Peyer's patch (tissue), 4 donors: ENCODE data around the gene FLRT1. TPM values are rescaled to one million over a fixed set of nuclear protein-coding genes. Genes with fewer than 3 reads are reported as not detected.

Experiments used
- DNase-seq, 3 donors: peaks; one replicate each; pipeline ENCODE4 v3.0.0-alpha.2; 2017 to 2019
- H3K27ac ChIP-seq, 4 donors: fragments of 200-600 bp; sonication (generic); one replicate each; pipeline ENCODE4 v1.5.1; 2016 to 2019
- H3K27me3 ChIP-seq, 2 donors: fragments of 200-600 bp; sonication (generic); one replicate each; pipeline ENCODE4 v1.5.1; 2019
- H3K36me3 ChIP-seq, 3 donors: fragments of 200-600 bp; sonication (generic); one replicate each; pipeline ENCODE4 v1.5.1; 2016 to 2019
- H3K4me1 ChIP-seq, 4 donors: fragments of 200-600 bp; sonication (generic); one replicate each; pipeline ENCODE4 v1.5.1; 2016 to 2019
- H3K4me3 ChIP-seq, 4 donors: fragments of 200-600 bp; sonication (generic); 1 replicate in 3 of 4; 2 replicates in 1 of 4; pipeline ENCODE4 v1.5.1; 2016 to 2019; ENCODE audit warnings: mild to moderate bottlenecking in 1 of 4
- H3K9me3 ChIP-seq, 4 donors: fragments of 200-600 bp; sonication (generic); one replicate each; pipeline ENCODE4 v1.5.1; 2016 to 2019; ENCODE audit warnings: mild to moderate bottlenecking in 1 of 4
- POLR2A ChIP-seq, 2 donors: fragments of 450-650 bp; IDR thresholded peaks; one replicate each; pipeline ENCODE4 v1.5.1; 2017; ENCODE audit warnings: antibody characterized with exemption in 2 of 2, mild to moderate bottlenecking in 2 of 2, moderate library complexity in 2 of 2
- total RNA-seq, 4 donors: library from RNA; depleted of rRNA; stranded (reverse); fragments of >200 nt; gene quantifications; one replicate each; pipeline ENCODE4 v1.1.0, GENCODE V29; 2016
- TF ChIP-seq, protein P1 (sequence below), 6 experiments: fragments of 450-650 bp in 4 of 6; fragments of 200-600 bp in 2 of 6; sonication (generic) in 1 of 6; IDR thresholded peaks; one replicate each; pipeline ENCODE4 v1.5.1; 2017 to 2019; ENCODE audit warnings: antibody characterized with exemption in 6 of 6, mild to moderate bottlenecking in 3 of 6, moderate library complexity in 1 of 6

The FLRT1 gene
- total RNA-seq, 4 donors from 2014 or later = 0.27 TPM; not detected in 3

DNA sequence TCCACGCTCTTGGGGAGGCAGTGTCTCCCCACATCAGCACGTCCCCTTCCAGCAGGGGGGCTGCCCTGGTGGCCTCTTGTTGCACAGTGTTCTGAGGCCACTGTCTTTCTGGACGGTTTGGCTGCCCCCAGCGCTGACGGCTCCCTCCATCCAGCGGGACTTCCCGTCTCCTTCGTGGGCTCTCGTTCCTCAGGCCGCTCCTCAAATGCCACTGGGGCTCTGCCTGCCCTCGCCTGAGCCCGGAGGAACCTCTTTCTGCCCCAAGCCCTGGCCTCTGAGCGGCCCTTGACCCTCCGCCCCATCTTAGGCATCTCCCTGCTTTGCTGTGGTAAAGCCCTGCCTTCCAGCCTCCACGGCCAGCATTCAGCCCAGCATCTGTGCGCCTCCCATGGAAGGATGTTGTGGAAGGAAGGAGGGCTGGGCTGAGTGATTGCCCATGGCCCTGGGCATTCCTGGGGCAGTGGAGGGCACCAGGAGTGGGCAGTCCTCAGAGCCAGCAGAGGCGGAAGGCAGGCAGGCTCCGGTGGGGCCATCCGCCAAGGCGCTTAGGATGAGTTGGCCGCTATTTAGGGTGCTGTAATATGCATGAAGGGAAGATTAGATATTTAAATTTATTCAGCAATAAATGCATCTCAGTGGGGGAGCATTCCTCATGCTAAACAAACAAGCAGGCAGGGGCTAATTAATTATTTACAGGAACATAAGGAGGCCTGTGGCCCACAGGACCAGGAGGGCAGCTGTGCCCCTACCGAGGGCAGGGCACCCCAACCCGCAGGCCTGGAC, 31.7 kb upstream of the FLRT1 start:
- TF ChIP-seq, protein P1, sequence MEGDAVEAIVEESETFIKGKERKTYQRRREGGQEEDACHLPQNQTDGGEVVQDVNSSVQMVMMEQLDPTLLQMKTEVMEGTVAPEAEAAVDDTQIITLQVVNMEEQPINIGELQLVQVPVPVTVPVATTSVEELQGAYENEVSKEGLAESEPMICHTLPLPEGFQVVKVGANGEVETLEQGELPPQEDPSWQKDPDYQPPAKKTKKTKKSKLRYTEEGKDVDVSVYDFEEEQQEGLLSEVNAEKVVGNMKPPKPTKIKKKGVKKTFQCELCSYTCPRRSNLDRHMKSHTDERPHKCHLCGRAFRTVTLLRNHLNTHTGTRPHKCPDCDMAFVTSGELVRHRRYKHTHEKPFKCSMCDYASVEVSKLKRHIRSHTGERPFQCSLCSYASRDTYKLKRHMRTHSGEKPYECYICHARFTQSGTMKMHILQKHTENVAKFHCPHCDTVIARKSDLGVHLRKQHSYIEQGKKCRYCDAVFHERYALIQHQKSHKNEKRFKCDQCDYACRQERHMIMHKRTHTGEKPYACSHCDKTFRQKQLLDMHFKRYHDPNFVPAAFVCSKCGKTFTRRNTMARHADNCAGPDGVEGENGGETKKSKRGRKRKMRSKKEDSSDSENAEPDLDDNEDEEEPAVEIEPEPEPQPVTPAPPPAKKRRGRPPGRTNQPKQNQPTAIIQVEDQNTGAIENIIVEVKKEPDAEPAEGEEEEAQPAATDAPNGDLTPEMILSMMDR (IDR thresholded peaks at IDR 0.05) = no peak
- TF ChIP-seq POLR2A (IDR thresholded peaks at IDR 0.05) = no peak
- no peak for DNase-seq
- H3K27ac ChIP-seq = no peak overlapping the region
- H3K4me3 ChIP-seq = no peak overlapping the region
- H3K27me3 ChIP-seq = no peaks in the 10 kb centered on the region
- H3K9me3 ChIP-seq = no peaks in the 10 kb centered on the region
- no peaks in the 10 kb centered on the region for H3K36me3 ChIP-seq
- H3K4me1 ChIP-seq = peaks cover 0 to 46% (median 19%) of the 10 kb centered on the region in 4 donors

DNA sequence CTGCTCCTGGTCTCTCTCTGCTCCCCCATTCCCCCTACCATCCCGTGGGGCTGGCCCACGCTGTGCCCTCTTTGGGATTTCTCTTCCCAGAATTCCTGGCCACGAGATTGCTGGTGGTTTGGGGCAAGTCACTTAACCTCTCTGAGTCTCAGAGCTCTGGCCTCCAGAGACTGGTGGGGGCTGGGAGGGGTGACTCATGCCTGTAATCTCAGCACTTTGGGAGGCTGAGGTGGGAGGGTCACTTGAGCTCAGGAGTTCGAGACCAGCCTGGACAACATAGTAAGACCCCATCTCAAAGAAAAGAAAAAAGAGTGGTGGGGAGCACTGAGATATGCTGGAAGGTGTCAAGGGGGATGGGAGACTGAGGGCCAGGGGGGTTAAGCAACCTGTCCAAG, 31.1 kb upstream of the FLRT1 start:
- no peaks in the 10 kb centered on the region for H3K27me3 ChIP-seq
- H3K36me3 ChIP-seq = no peaks in the 10 kb centered on the region
- H3K27ac ChIP-seq = no peak overlapping the region
- H3K4me1 ChIP-seq = peaks cover 0 to 40% (median 13%) of the 10 kb centered on the region in 4 donors
- DNase-seq = no peak
- H3K4me3 ChIP-seq = no peak overlapping the region
- H3K9me3 ChIP-seq = no peaks in the 10 kb centered on the region
- TF ChIP-seq, protein P1 (IDR thresholded peaks at IDR 0.05) = no peak
- TF ChIP-seq POLR2A (IDR thresholded peaks at IDR 0.05) = no peak

DNA sequence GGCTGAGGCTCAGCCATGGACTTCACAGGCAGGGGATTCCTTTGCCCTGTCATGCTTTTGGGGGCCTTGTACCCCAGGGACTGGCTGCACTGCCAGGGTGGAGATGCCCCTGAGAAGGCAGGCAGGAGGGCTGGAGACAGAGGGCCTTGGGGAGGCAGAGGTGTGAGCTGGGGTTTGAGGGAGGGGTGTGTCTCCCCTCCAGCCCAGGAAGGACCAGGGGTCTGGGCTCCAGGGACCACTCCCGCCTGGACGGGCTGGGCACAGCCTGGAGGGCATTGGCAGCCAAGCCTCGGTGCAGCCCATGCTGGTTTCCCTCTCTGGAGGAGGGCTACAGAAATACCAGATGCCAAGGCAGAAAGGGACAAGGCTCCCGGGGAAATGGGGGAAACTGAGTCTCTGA, 30.0 kb upstream of the FLRT1 start:
- TF ChIP-seq POLR2A (IDR thresholded peaks at IDR 0.05) = no peak
- TF ChIP-seq, protein P1 (IDR thresholded peaks at IDR 0.05) = no peak
- Histone ChIP-seq H3K9me3 (no peaks in the 10 kb centered on the region), H3K27me3 (no peaks in the 10 kb centered on the region), H3K27ac (no peak overlapping the region), H3K4me1 (peaks cover 0 to 31% (median 4%) of the 10 kb centered on the region in 4 donors), H3K36me3 (no peaks in the 10 kb centered on the region), H3K4me3 (no peak overlapping the region)
- no peak for DNase-seq

DNA sequence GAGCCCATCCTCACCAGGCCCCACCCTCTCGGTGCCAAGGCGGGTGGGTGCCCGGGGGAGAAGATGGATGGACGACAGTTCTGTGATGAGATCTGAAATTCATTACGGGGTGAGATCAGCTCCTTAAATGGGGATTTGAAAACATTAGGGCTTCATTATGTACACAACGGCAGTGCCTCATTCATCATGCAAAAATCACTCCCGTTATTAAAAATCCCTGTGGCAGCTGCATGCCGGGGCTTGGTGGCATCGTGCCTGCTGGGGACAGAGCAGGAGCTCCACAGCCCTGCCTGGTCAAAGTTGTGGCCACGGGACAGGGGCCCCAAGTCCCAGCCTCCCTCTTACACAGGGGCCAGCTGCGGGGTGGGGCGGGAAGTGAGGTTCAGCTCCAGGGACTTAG, 29.3 kb upstream of the FLRT1 start:
- no peak for DNase-seq
- no peak overlapping the region for H3K4me3 ChIP-seq
- H3K36me3 ChIP-seq = no peaks in the 10 kb centered on the region
- TF ChIP-seq POLR2A (IDR thresholded peaks at IDR 0.05) = no peak
- TF ChIP-seq, protein P1 (IDR thresholded peaks at IDR 0.05) = no peak
- H3K4me1 ChIP-seq = peaks cover 0 to 24% (median 0%) of the 10 kb centered on the region in 4 donors
- H3K27me3 ChIP-seq = no peaks in the 10 kb centered on the region
- H3K27ac ChIP-seq = no peak overlapping the region
- no peaks in the 10 kb centered on the region for H3K9me3 ChIP-seq

DNA sequence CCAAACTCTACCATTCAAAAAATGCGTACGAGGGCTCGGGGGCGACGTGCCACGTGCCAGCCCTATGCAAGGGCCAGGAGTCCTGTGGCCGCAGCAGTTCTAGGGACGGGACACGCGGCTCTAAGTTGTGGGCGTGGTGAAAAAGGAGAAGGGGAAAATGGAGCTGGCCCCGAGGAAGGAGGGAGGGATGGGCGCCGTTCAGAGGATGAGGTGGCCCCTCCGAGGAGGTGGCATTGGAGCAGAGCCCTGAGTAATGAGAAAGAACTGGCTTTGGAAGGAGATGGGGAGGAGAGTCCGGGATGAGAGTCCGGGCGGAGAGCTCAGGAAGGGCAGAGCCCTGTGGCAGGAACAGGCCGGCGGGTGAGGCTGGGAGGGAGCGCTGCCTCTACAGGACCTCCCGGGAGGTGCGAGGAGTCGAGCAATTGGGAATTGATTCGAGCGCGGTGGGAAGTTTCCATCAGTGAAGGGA, 28.5 kb upstream of the FLRT1 start:
- H3K4me3 ChIP-seq = peak overlapping the region; percentile 12 to 52 (median 29)
- no peaks in the 10 kb centered on the region for H3K9me3 ChIP-seq
- H3K4me1 ChIP-seq = peaks cover 0 to 22% (median 0%) of the 10 kb centered on the region in 4 donors
- H3K27ac ChIP-seq = no peak overlapping the region
- no peaks in the 10 kb centered on the region for H3K36me3 ChIP-seq
- TF ChIP-seq POLR2A (IDR thresholded peaks at IDR 0.05) = no peak
- TF ChIP-seq, protein P1 (IDR thresholded peaks at IDR 0.05) = no peak
- no peak for DNase-seq
- H3K27me3 ChIP-seq = no peaks in the 10 kb centered on the region
